OCI-LY1 (cell line): Measurements from ENCODE around the gene FYB2.

Experiments used
- H2AFZ ChIP-seq: fragments of 200-600 bp; sonication (generic), shearing (Covaris generic); 2 replicates; pipeline ENCODE4 v1.6.0; 2014; ENCODE audit warnings: antibody characterized with exemption, mild to moderate bottlenecking, low read length
- H3F3A ChIP-seq: fragments of 200-600 bp; sonication (generic), shearing (Covaris generic); 2 replicates; pipeline ENCODE4 v1.6.0; 2014; ENCODE audit warnings: mild to moderate bottlenecking, antibody characterized with exemption, low read length, moderate library complexity; ENCODE audit not compliant: insufficient read depth
- H3K27ac ChIP-seq: fragments of 200-600 bp; sonication (generic); 2 replicates; pipeline ENCODE4 v1.5.1; 2014; ENCODE audit warnings: low read length, mixed run types, mild to moderate bottlenecking, low read depth; ENCODE audit not compliant: poor library complexity, severe bottlenecking
- H3K27me3 ChIP-seq: fragments of 200-600 bp; sonication (generic); 2 replicates; pipeline ENCODE4 v1.6.0; 2014; ENCODE audit warnings: antibody characterized with exemption, mild to moderate bottlenecking, low read length, moderate library complexity; ENCODE audit not compliant: insufficient read depth
- H3K36me3 ChIP-seq: fragments of 200-600 bp; sonication (generic); 2 replicates; pipeline ENCODE4 v1.6.1; 2014; ENCODE audit warnings: mild to moderate bottlenecking, antibody characterized with exemption, low read length, moderate library complexity, mixed read lengths; ENCODE audit not compliant: insufficient read depth
- H3K4me1 ChIP-seq: fragments of 200-600 bp; sonication (generic); 2 replicates; pipeline ENCODE4 v1.5.1; 2014; ENCODE audit warnings: mild to moderate bottlenecking, low read length, moderate library complexity; ENCODE audit not compliant: insufficient read depth, severe bottlenecking
- H3K4me2 ChIP-seq: fragments of 200-600 bp; sonication (generic), shearing (Covaris generic); 2 replicates; pipeline ENCODE4 v1.6.1; 2014; ENCODE audit warnings: low read length
- H3K4me3 ChIP-seq: fragments of 200-600 bp; sonication (generic); 2 replicates; pipeline ENCODE4 v1.5.1; 2014; ENCODE audit warnings: low read length, low read depth, mild to moderate bottlenecking, mixed read lengths; ENCODE audit not compliant: poor library complexity, severe bottlenecking
- H3K79me2 ChIP-seq: fragments of 200-600 bp; shearing (Covaris generic); 2 replicates; pipeline ENCODE4 v1.6.1; 2016; ENCODE audit warnings: mixed run types, low read length, mixed read lengths; ENCODE audit not compliant: insufficient read depth
- H3K9ac ChIP-seq: fragments of 200-600 bp; sonication (generic), shearing (Covaris generic); 2 replicates; pipeline ENCODE4 v1.6.1; 2014; ENCODE audit warnings: mild to moderate bottlenecking, low read length, mixed read lengths
- H3K9me2 ChIP-seq: fragments of 200-600 bp; sonication (generic), shearing (Covaris generic); 2 replicates; pipeline ENCODE4 v1.6.1; 2014; ENCODE audit warnings: low read depth, mild to moderate bottlenecking, low read length, mixed read lengths
- H3K9me3 ChIP-seq: fragments of 200-600 bp; shearing (Covaris generic); 2 replicates; pipeline ENCODE4 v1.6.1; 2014; ENCODE audit warnings: low read length, mixed read lengths
- H4K20me1 ChIP-seq: fragments of 200-600 bp; sonication (generic), shearing (Covaris generic); 2 replicates; pipeline ENCODE4 v1.6.0; 2016; ENCODE audit warnings: mild to moderate bottlenecking, low read length; ENCODE audit not compliant: insufficient read depth
- CTCF ChIP-seq: fragments of 200-600 bp; sonication (generic), shearing (Covaris generic); IDR thresholded peaks from 2 replicates; pipeline ENCODE4 v1.5.1; 2017; ENCODE audit warnings: mild to moderate bottlenecking, antibody characterized with exemption, low read length, moderate library complexity, mixed read lengths
- EZH2 ChIP-seq: fragments of 200-600 bp; sonication (generic), shearing (Covaris generic); IDR thresholded peaks from 2 replicates; pipeline ENCODE4 v1.8.0; 2017; ENCODE audit warnings: borderline replicate concordance, mixed run types, mild to moderate bottlenecking, antibody characterized with exemption, low read length, moderate library complexity, mixed read lengths

The FYB2 gene

GRCh38 chr1:56819387-56819899 is at the start of gene FYB2:
Gene FYB2, minus strand, starts transcription at chr1:56819404. Its CDS starts 114 bp downstream, at chr1:56819290.
- no peaks in the 10 kb centered on the region for H3K4me1 ChIP-seq
- no peak within 1 kb of the TSS for H2AFZ ChIP-seq
- no peaks in the 10 kb centered on the region for H3K79me2 ChIP-seq
- H3K9ac ChIP-seq: no peak within 1 kb of the TSS
- H3K4me2 ChIP-seq: no peak within 1 kb of the TSS
- TF ChIP-seq EZH2 (no peak), CTCF (no peak)
- H4K20me1 ChIP-seq: no peaks in the 10 kb centered on the region
- no peak within 1 kb of the TSS for H3K4me3 ChIP-seq
- H3F3A ChIP-seq: no peaks in the 10 kb centered on the region
- H3K9me3 ChIP-seq: no peaks in the 10 kb centered on the region
- no peaks in the 10 kb centered on the region for H3K27me3 ChIP-seq
- H3K36me3 ChIP-seq: no peaks in the 10 kb centered on the region; the same call in 1 of the 2 replicates
- no peaks in the 10 kb centered on the region for H3K9me2 ChIP-seq
- no peak within 1 kb of the TSS for H3K27ac ChIP-seq

- H3K27ac ChIP-seq: no peak overlapping the region
- no peak overlapping the region for H3K4me3 ChIP-seq
- no peaks in the 10 kb centered on the region for H3K4me1 ChIP-seq
- H3K9me2 ChIP-seq: no peaks in the 10 kb centered on the region
- H3K27me3 ChIP-seq: no peaks in the 10 kb centered on the region
- H3K79me2 ChIP-seq: no peaks in the 10 kb centered on the region
- H3K36me3 ChIP-seq: no peaks in the 10 kb centered on the region
- H3F3A ChIP-seq: no peaks in the 10 kb centered on the region
- H2AFZ ChIP-seq: no peak overlapping the region
- H3K9ac ChIP-seq: no peak overlapping the region
- TF ChIP-seq CTCF (no peak), EZH2 (no peak)
- H3K4me2 ChIP-seq: no peak overlapping the region
- no peaks in the 10 kb centered on the region for H3K9me3 ChIP-seq
- no peaks in the 10 kb centered on the region for H4K20me1 ChIP-seq
Observed at GRCh38 chr1:56868761-56869160, 49.6 kb upstream of the FYB2 start.

- Histone ChIP-seq H3F3A (no peaks in the 10 kb centered on the region), H3K9me2 (no peaks in the 10 kb centered on the region), H2AFZ (no peak overlapping the region), H3K9ac (no peak overlapping the region), H3K27me3 (no peaks in the 10 kb centered on the region), H3K4me2 (no peak overlapping the region), H3K79me2 (no peaks in the 10 kb centered on the region), H3K4me3 (no peak overlapping the region), H4K20me1 (no peaks in the 10 kb centered on the region), H3K9me3 (no peaks in the 10 kb centered on the region), H3K36me3 (no peaks in the 10 kb centered on the region), H3K27ac (no peak overlapping the region), H3K4me1 (no peaks in the 10 kb centered on the region)
- no peak for TF ChIP-seq EZH2
- no peak for TF ChIP-seq CTCF
Observed at GRCh38 chr1:56867491-56867890, 48.3 kb upstream of the FYB2 start.
